Activated CD8-positive, alpha-beta T cell treated with anti-CD3 and anti-CD28 coated beads, Interleukin-2, amount 10 ng/mL, durations not matched to agents 7 days and 5 days (primary cell): ENCODE results near the gene BTF3. TPM values are rescaled to one million over a fixed set of nuclear protein-coding genes. Genes with fewer than 3 reads are reported as not detected.
"Not testable (repeated sequence)": the region's sequence is repeated elsewhere in the genome, so short reads cannot be mapped to it uniquely, and the experiment has no call there.

Experiments
- ATAC-seq: fragments of 150-1000 bp; cut with Tn5 transposase; one replicate; pipeline ENCODE4 v1.10.0; 2021; ENCODE audit warnings: moderate library complexity
- CTCF ChIA-PET: fragments of 350-600 bp; sonication (Branson Sonifier 250); formaldehyde crosslinking; loops from one replicate; lab custom pipeline; 2021; ENCODE audit warnings: antibody characterized with exemption; lab: Charles Lee
- POLR2A ChIA-PET: fragments of 350-600 bp; sonication (Branson Sonifier 250); formaldehyde crosslinking; loops from one replicate; lab custom pipeline; 2021; ENCODE audit warnings: antibody characterized with exemption; lab: Charles Lee
- DNase-seq: peaks from one replicate; pipeline ENCODE4 v3.0.0-alpha.2; 2020
- H3K27ac Mint-ChIP-seq: one replicate; pipeline ENCODE4 v1.8.0; 2021; ENCODE audit warnings: mild to moderate bottlenecking, mixed read lengths
- H3K27me3 Mint-ChIP-seq: one replicate; pipeline ENCODE4 v1.8.0; 2021; ENCODE audit warnings: low read depth, mixed read lengths
- H3K36me3 Mint-ChIP-seq: one replicate; pipeline ENCODE4 v1.8.0; 2021; ENCODE audit warnings: low read depth, mixed read lengths
- H3K4me1 Mint-ChIP-seq: one replicate; pipeline ENCODE4 v1.8.0; 2021; ENCODE audit warnings: low read depth, mixed read lengths
- H3K4me3 Mint-ChIP-seq: one replicate; pipeline ENCODE4 v1.8.0; 2021; ENCODE audit warnings: mild to moderate bottlenecking, mixed read lengths
- H3K9me3 Mint-ChIP-seq: one replicate; pipeline ENCODE4 v1.8.0; 2022; ENCODE audit warnings: mixed read lengths; ENCODE audit not compliant: insufficient read depth
- total RNA-seq, 2 experiments: library from RNA; stranded (reverse); gene quantifications; one replicate each; pipeline ENCODE4 v1.2.3, GENCODE V29; 2021

Gene BTF3
- total RNA-seq, 2 experiments from 2014 or later, result 737 to 768 TPM

DNA sequence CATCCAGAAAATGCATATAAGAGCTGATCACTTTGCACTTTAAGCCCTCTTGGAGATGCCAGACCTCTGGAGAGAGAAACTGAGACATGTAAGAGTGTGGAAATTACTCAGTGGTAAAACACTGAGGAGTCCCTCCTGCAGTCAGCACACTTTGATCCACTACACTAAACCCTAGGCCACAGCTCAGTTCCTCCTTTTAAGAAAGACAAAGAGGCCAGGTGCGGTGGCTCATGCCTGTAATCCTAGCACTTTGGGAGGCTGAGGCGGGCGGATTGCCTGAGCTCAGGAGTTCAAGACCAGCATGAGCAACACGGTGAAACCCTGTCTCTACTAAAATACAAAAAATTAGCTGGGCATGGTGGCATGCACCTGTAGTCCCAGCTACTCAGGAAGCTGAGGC, 11.0 kb upstream of the BTF3 start:
- not testable (repeated sequence) for DNase-seq, H3K4me3 Mint-ChIP-seq, H3K36me3 Mint-ChIP-seq, ATAC-seq, H3K27ac Mint-ChIP-seq, H3K9me3 Mint-ChIP-seq, H3K4me1 Mint-ChIP-seq
- peaks cover 17% of the 10 kb centered on the region for H3K27me3 Mint-ChIP-seq
- ChIA-PET POLR2A (interaction anchor here (1.3 kb wide), 1 partner anchor 11 kb away, joined by 3 read pairs; the partner anchor contains the start of gene BTF3), CTCF (interaction anchor here (0.8 to 1.4 kb wide), 3 partner anchors 9 to 33 kb away, joined by 3 to 4 read pairs (median 3); partner anchors contain the start of gene BTF3)

DNA sequence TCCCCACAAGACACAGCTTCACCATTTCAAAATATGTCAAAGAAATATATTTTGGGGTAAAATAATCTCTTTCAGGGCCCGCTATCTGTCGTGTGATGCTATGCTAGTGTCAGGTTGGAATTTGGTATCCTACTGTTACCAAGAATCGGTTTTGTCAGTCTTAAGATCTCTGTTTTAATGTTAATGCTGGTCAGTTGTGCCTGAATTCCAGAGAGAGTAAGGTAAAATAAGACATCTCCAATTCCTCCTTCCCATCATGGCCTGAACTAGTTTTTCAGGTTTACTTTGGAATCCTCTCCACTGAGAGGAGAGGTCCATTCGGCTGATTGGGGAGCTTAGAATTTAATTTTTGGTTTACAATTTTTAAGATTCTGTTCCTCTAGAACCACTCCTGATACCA, 10.4 kb upstream of the BTF3 start:
- ATAC-seq (no peak), DNase-seq (no peak)
- no peak overlapping the region for H3K4me3 Mint-ChIP-seq
- ChIA-PET POLR2A (interaction anchor here (1.3 kb wide), 1 partner anchor 11 kb away, joined by 3 read pairs; the partner anchor contains the start of gene BTF3), CTCF (no interaction called here)
- H3K4me1 Mint-ChIP-seq, result no peaks in the 10 kb centered on the region
- H3K27ac Mint-ChIP-seq, result no peak overlapping the region
- H3K9me3 Mint-ChIP-seq, result no peaks in the 10 kb centered on the region
- H3K27me3 Mint-ChIP-seq, result peaks cover 21% of the 10 kb centered on the region
- H3K36me3 Mint-ChIP-seq, result no peaks in the 10 kb centered on the region

DNA sequence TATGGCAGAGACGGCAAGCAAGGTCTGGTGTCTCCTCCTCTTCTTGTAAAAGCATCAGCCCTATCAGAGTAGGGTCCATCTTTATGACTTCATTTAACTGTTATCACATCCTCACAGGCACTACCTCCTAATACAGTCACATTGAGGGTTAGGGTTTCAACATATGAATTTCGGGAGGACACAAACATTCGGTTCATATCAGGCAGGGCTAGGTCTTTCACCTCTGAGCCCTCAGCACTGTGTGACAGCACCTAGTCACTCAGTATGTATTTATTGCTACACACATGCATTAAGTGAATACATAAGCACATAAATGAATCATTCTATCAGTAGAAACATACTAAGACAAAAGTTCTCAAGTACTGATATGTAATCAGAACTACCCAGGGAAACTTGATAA, 9.4 kb upstream of the BTF3 start:
- ATAC-seq, result no peak
- ChIA-PET POLR2A (no interaction called here), CTCF (no interaction called here)
- Mint-ChIP-seq H3K27ac (no peak overlapping the region), H3K4me1 (no peaks in the 10 kb centered on the region), H3K4me3 (no peak overlapping the region), H3K36me3 (no peaks in the 10 kb centered on the region), H3K9me3 (no peaks in the 10 kb centered on the region), H3K27me3 (peaks cover 28% of the 10 kb centered on the region)
- DNase-seq, result no peak

DNA sequence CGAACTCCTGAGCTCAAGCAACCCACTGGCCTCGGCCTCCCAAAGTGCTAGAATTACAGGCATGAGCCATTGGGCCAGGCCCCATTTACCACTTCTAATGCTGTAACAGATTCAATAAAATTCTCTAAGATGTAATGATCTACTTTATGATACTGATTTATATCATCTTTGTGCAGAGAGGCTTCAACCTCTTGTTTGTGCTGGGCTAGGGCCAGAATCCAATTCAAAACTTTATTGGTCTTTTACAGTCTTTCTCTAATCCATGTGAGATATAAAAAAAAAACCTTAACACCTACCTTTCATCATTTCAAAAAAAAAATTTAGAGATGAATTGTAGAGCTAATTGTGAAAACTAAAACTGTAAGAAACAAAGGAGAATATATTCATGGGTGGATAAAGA, 8.2 kb upstream of the BTF3 start:
- Mint-ChIP-seq H3K27ac (no peak overlapping the region), H3K4me1 (no peaks in the 10 kb centered on the region), H3K36me3 (no peaks in the 10 kb centered on the region), H3K9me3 (no peaks in the 10 kb centered on the region), H3K27me3 (peaks cover 30% of the 10 kb centered on the region), H3K4me3 (no peak overlapping the region)
- ChIA-PET CTCF (no interaction called here), POLR2A (interaction anchor here (0.7 kb wide), 1 partner anchor 8 kb away, joined by 3 read pairs; the partner anchor contains the start of gene BTF3)
- ATAC-seq (no peak), DNase-seq (no peak)

DNA sequence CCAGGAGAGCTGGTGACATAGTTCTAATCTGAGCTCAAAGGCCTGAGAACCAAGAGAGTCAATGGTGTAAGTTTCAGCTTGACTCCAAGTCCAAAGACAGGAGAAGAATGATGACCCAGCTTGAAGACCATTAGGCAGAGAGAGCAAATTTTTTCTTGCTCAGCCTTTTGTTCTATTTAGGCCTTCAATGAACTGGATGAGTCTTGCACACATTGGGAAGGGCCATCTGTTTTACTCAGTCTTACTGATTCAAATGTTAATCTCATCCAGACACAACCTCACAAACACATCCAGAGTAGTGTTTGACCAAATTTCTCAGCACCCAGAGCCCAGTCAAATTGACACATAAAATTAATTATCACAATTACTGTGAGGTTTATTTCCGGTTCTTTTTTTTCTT, 7.1 kb upstream of the BTF3 start:
- Mint-ChIP-seq H3K4me3 (no peak overlapping the region), H3K27ac (no peak overlapping the region), H3K4me1 (no peaks in the 10 kb centered on the region), H3K36me3 (no peaks in the 10 kb centered on the region), H3K27me3 (peaks cover 28% of the 10 kb centered on the region), H3K9me3 (no peaks in the 10 kb centered on the region)
- ChIA-PET POLR2A (no interaction called here), CTCF (no interaction called here)
- no peak for DNase-seq
- no peak for ATAC-seq

DNA sequence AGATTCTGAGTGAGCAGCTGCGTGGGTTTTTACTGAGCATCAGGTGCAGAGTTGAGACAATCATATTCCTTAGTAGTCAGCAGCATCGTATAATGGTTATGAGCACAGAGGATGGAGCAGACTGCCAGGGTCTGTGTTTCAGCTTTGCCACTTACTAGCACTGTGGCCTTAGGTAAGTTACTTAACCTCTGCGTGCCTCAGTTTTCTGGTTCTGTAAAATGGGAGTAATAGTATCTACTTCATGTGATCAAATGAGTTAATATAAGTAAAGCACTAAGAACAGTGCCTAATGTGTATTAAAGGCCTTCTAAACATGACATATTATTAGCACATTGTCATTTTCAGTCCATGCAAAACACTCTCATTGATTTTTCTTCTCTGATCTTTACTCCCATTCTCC, 4.8 kb upstream of the BTF3 start:
- no peak overlapping the region for H3K4me3 Mint-ChIP-seq
- ChIA-PET CTCF (no interaction called here), POLR2A (no interaction called here)
- DNase-seq (no peak), ATAC-seq (no peak)
- no peaks in the 10 kb centered on the region for H3K9me3 Mint-ChIP-seq
- H3K4me1 Mint-ChIP-seq, result peaks cover 6% of the 10 kb centered on the region
- H3K27me3 Mint-ChIP-seq, result peaks cover 23% of the 10 kb centered on the region
- H3K36me3 Mint-ChIP-seq, result peaks cover 4% of the 10 kb centered on the region
- H3K27ac Mint-ChIP-seq, result no peak overlapping the region

DNA sequence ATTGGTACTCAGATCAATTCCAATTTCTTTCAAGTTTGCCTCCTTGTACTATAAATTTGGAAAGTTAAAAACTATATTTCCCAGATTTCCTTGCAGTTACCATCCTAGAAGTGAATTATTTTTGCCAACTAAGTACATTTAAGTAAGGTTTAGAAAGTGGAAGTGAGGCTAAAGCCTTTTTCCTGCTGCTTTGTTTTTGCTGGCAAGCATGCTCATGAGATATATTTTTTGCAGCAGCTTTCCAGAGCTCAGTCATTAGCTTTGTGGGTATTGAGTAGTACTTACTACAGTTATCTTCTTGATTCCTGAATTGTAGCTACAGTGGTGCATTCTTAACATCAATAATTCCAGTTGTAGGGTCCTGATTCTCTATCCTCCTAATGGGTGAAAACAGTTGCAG, 3.5 kb upstream of the BTF3 start:
- no peak for ATAC-seq
- ChIA-PET POLR2A (no interaction called here), CTCF (no interaction called here)
- H3K4me1 Mint-ChIP-seq, result peaks cover 10% of the 10 kb centered on the region
- DNase-seq, result no peak
- H3K27me3 Mint-ChIP-seq, result peaks cover 18% of the 10 kb centered on the region
- no peak overlapping the region for H3K4me3 Mint-ChIP-seq
- H3K9me3 Mint-ChIP-seq, result no peaks in the 10 kb centered on the region
- peaks cover 12% of the 10 kb centered on the region for H3K36me3 Mint-ChIP-seq
- no peak overlapping the region for H3K27ac Mint-ChIP-seq

DNA sequence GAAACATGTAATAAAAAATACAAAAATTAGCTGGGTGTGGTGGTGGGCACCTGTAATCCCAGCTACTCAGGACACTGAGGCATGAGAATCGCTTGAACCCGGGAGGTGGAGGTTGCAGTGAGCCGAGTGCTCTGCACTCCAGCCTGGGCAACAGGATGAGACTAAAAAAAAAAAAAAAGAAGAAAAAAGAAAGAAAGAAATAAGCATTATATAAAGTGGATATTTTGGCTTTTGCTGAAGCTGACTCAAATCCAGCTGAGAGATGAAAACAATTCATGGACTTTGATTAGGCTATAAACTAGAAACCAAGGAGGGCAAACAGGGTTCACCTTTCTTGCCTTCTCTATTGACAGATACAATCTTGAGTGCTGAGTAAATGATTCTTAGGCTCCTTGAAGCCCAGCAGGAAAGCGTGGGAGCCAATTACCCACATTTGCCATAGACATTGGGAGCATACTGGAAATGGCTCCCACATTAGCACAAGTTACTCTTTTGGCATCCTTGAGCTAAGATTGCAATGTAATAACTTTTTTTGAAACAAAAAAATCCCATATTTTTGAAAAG, 2.4 kb upstream of the BTF3 start:
- ATAC-seq (no peak), DNase-seq (no peak)
- CTCF ChIA-PET, result interaction anchor here (0.6 to 1.5 kb wide), 3 partner anchors 9 to 258 kb away, joined by 3 to 4 read pairs (median 3); no protein-coding TSS in a partner anchor
- H3K27me3 Mint-ChIP-seq, result peaks cover 15% of the 10 kb centered on the region
- H3K4me3 Mint-ChIP-seq, result no peak overlapping the region
- POLR2A ChIA-PET, result no interaction called here
- peaks cover 19% of the 10 kb centered on the region for H3K36me3 Mint-ChIP-seq
- no peaks in the 10 kb centered on the region for H3K9me3 Mint-ChIP-seq
- no peak overlapping the region for H3K27ac Mint-ChIP-seq
- H3K4me1 Mint-ChIP-seq, result peaks cover 19% of the 10 kb centered on the region

DNA sequence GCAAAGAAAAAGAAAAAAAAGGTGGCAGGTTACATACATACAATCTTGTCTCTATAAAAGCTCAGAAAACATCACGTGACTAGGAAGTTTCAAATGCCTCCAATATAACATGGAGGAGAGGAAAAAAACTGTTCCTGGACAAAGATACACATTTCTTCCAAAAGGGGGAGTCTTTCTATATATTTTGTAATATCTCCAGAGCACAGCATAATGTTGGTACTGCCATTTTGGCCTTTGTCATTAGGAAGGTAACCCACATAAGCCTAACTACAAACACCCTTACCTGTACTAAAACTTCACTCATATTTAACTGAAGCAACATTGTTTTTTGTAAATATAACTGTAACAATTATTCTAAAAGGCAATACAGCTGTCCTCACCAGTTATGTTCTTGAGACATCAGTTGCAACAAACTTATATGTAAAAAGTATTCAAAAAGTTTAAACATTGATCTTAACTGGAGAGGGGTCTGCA, 1.2 kb upstream of the BTF3 start:
- Mint-ChIP-seq H3K4me3 (peak overlapping the region; percentile 98), H3K27ac (peak overlapping the region; percentile 100), H3K9me3 (no peaks in the 10 kb centered on the region), H3K36me3 (peaks cover 26% of the 10 kb centered on the region), H3K4me1 (peaks cover 26% of the 10 kb centered on the region), H3K27me3 (peaks cover 15% of the 10 kb centered on the region)
- DNase-seq, result no peak
- ChIA-PET CTCF (interaction anchor here (0.6 to 2.1 kb wide), 5 partner anchors 10 to 648 kb away, joined by 3 to 7 read pairs (median 3); no protein-coding TSS in a partner anchor), POLR2A (interaction anchor here (1.4 to 1.7 kb wide), 2 partner anchors 23 to 28 kb away, joined by 4 to 5 read pairs; no protein-coding TSS in a partner anchor)
- ATAC-seq, result no peak

DNA sequence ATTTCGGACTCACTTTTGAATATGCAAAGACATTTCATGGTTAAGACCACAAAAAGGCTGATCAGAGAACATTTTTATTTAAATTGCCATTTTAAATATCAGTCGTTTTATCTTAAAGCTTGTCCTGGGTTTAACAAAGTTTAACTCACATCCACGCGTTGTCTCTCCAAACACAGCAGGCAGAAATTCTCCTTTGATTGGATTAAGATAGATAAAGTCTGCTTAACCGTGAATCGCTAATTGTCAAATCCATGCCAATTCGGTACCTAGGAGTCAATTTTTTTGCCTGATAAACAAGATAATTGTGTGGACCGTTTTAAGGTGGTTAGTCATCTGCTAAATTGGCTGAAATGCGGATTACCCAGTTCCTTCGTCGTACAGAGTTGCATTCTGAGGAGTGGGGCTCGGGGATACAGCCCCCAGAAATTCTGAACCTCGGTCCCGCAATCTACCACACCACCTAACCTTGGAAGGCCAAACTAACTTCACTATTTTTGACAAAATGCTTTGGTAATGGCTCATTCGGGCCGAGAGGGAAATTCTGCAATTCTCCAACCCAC, 665 bp upstream of the BTF3 start:
- H3K36me3 Mint-ChIP-seq, result peaks cover 31% of the 10 kb centered on the region
- H3K9me3 Mint-ChIP-seq, result no peaks in the 10 kb centered on the region
- DNase-seq (no peak), ATAC-seq (no peak)
- ChIA-PET POLR2A (interaction anchor here (0.6 to 2.9 kb wide), 10 partner anchors 8 to 67 kb away, joined by 3 to 20 read pairs (median 4); partner anchors contain the start of genes ANKRA2 and UTP15), CTCF (interaction anchor here (1.1 to 2.1 kb wide), 7 partner anchors 10 to 70 kb away, joined by 3 to 7 read pairs (median 4); no protein-coding TSS in a partner anchor)
- peak overlapping the region; percentile 100 for H3K27ac Mint-ChIP-seq
- H3K4me3 Mint-ChIP-seq, result peak overlapping the region; percentile 98
- peaks cover 31% of the 10 kb centered on the region for H3K4me1 Mint-ChIP-seq
- H3K27me3 Mint-ChIP-seq, result peaks cover 12% of the 10 kb centered on the region

DNA sequence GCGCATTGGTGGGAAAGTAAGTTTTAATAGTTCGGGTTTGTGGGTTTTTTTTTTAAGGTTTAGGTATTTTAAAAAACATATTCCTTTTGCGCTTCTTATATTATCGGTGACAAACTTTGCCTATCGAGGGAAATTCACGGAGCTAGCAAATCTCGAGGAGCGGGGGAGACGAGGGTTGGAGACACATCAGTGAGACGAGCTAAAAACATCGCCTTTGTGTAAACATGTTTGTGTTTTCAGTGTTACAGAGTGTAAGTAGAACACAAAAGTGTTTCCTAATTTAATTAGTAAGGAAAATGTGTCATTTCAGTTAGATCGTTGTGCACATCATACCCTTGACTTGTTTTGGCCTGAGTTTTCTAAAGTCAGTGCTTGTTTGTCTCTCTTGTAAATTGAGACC, 945 bp downstream of the BTF3 start:
- H3K27me3 Mint-ChIP-seq, result peaks cover 2% of the 10 kb centered on the region
- DNase-seq (no peak), ATAC-seq (no peak)
- ChIA-PET POLR2A (interaction anchor here (0.6 to 2.9 kb wide), 8 partner anchors 8 to 539 kb away, joined by 3 to 20 read pairs (median 4); partner anchors contain the start of genes ANKRA2 and UTP15), CTCF (interaction anchor here (1.1 to 1.8 kb wide), 3 partner anchors 8 to 35 kb away, joined by 3 to 4 read pairs (median 4); no protein-coding TSS in a partner anchor)
- peak overlapping the region; percentile 100 for H3K27ac Mint-ChIP-seq
- peaks cover 31% of the 10 kb centered on the region for H3K4me1 Mint-ChIP-seq
- peak overlapping the region; percentile 98 for H3K4me3 Mint-ChIP-seq
- H3K36me3 Mint-ChIP-seq, result peaks cover 44% of the 10 kb centered on the region
- H3K9me3 Mint-ChIP-seq, result no peaks in the 10 kb centered on the region
